ENCODE measurements around the gene MARF1. TPM values are rescaled to one million over a fixed set of nuclear protein-coding genes. Genes with fewer than 3 reads are reported as not detected.
A peak's percentile ranks its signal among the peaks of the same experiment; 100 is the strongest.

MARF1 gene
- polyA plus RNA-seq, 3 donors = 47.0 to 65.2 (median 53.7) TPM

GRCh38 chr16:15642557-15643047 is 352 bp downstream of the MARF1 start:
- peak in 7 of 11 donors; percentile 37 to 63 (median 58) for DNase-seq (ENCODE audit: extremely low read depth in 1 of 11, low read depth in 9 of 11, low spot score in 4 of 11)

- no peak for DNase-seq (ENCODE audit: extremely low read depth in 1 of 11, low read depth in 9 of 11, low spot score in 4 of 11)
These were observed 999 bp downstream of the MARF1 start for GRCh38 chr16:15641753-15642556.

- DNase-seq (ENCODE audit: extremely low read depth in 1 of 11, low read depth in 9 of 11, low spot score in 4 of 11) = no peak
These were observed 2.0 kb downstream of the MARF1 start for GRCh38 chr16:15640966-15641365.

- no peak for DNase-seq (ENCODE audit: extremely low read depth in 1 of 11, low read depth in 9 of 11, low spot score in 4 of 11)
These were observed 3.8 kb downstream of the MARF1 start for GRCh38 chr16:15639061-15639568.

DNA sequence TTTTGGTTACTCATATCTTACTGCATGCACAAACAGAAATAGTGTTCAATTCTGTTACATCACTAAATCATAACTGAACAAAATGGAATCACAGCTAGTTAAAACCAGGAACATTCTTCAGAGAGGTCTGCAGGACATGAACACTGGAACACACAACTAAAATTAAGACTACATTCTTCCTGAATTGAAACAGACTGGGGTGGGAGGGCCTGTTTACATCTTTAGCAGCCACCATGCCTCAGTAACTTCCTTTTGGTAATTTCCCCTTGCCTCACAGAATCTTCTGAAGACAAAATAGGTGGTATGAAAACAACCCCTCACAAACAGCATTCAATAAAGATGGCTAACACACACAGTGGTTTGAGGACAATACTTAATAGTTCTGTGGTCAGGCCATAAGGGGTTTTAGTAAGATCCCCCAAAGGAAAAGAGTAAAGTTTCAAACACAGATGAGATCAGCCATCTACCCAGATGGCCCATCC is 6.5 kb downstream of the MARF1 start:
- DNase-seq (ENCODE audit: extremely low read depth in 1 of 11, low read depth in 9 of 11, low spot score in 4 of 11) = no peak

DNA sequence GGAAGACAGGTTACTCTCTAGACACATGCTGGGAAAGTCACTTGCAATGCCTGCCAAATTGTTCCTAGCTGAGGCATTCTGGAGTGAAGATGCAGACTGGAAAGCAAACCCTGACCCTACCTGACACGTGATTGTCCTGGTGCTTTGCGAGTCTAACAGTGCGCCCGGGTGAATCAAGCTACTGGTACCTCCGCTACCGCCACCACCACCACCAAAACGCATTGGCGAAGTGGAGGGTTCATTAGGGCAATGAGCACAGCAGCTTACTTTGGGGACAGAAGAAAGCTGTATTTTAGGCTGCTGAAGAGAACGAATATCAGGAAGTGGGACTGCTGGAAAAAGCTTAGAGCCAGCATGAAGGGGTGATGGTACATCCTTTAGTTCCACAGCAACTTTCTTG is 7.0 kb downstream of the MARF1 start:
- no peak for DNase-seq (ENCODE audit: extremely low read depth in 1 of 11, low read depth in 9 of 11, low spot score in 4 of 11)

GRCh38 chr16:15631730-15632409 is 11.1 kb downstream of the MARF1 start:
- no peak for DNase-seq (ENCODE audit: extremely low read depth in 1 of 11, low read depth in 9 of 11, low spot score in 4 of 11)

DNA sequence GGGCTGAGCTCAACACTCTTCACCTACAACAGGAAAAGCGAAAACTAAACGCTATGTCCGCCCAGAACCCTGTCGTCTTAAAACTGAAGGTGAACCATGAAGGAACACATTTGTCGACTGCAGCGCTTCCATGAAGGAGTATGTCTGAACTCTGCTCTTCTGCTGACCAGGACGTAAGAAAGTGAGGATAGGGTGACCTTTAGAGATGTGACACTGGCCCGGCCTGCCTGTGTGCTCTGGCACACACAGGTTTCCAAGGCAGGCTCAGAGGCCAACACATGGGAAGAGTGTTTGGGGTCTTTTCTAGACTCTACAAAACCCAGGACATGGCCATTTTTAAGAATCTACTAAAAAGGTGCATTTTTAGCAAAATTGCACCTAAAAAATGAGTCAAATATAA is 21.1 kb downstream of the MARF1 start:
- no peak for DNase-seq (ENCODE audit: extremely low read depth in 1 of 11, low read depth in 9 of 11, low spot score in 4 of 11)

DNA sequence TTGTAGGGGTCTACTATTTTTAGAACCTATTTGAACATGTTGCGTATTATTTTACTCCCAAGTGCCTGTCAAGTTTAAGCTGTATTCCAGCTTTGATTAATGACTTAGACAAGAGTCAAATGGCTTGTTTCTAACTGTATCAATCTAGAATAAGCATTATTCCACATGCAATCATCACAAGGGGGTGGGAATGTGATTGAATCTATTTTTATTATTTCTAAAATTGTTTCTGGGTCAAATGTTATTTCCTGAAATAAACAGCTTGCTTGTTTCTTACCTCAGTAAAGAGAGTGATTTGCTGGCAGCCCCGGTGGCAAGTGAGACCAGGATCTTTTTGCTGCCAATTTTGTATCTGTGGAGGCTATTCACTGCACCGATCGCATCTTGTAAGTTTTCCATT is 21.5 kb downstream of the MARF1 start:
- no peak for DNase-seq (ENCODE audit: extremely low read depth in 1 of 11, low read depth in 9 of 11, low spot score in 4 of 11)

- no peak for DNase-seq (ENCODE audit: extremely low read depth in 1 of 11, low read depth in 9 of 11, low spot score in 4 of 11)
These were observed 22.3 kb downstream of the MARF1 start for GRCh38 chr16:15620611-15621195.

- no peak for DNase-seq (ENCODE audit: extremely low read depth in 1 of 11, low read depth in 9 of 11, low spot score in 4 of 11)
These were observed 24.6 kb downstream of the MARF1 start for GRCh38 chr16:15618392-15618791.

- DNase-seq (ENCODE audit: extremely low read depth in 1 of 11, low read depth in 9 of 11, low spot score in 4 of 11) = no peak
These were observed 25.1 kb downstream of the MARF1 start for GRCh38 chr16:15617901-15618300.

GRCh38 chr16:15616475-15617165 is 26.3 kb downstream of the MARF1 start:
- DNase-seq (ENCODE audit: extremely low read depth in 1 of 11, low read depth in 9 of 11, low spot score in 4 of 11) = no peak

GRCh38 chr16:15616012-15616411 is 26.9 kb downstream of the MARF1 start:
- no peak for DNase-seq (ENCODE audit: extremely low read depth in 1 of 11, low read depth in 9 of 11, low spot score in 4 of 11)

- DNase-seq (ENCODE audit: extremely low read depth in 1 of 11, low read depth in 9 of 11, low spot score in 4 of 11) = no peak
These were observed 29.3 kb downstream of the MARF1 start for GRCh38 chr16:15613676-15614075.

GRCh38 chr16:15611610-15612009 is 31.3 kb downstream of the MARF1 start:
- DNase-seq (ENCODE audit: extremely low read depth in 1 of 11, low read depth in 9 of 11, low spot score in 4 of 11) = no peak

DNA sequence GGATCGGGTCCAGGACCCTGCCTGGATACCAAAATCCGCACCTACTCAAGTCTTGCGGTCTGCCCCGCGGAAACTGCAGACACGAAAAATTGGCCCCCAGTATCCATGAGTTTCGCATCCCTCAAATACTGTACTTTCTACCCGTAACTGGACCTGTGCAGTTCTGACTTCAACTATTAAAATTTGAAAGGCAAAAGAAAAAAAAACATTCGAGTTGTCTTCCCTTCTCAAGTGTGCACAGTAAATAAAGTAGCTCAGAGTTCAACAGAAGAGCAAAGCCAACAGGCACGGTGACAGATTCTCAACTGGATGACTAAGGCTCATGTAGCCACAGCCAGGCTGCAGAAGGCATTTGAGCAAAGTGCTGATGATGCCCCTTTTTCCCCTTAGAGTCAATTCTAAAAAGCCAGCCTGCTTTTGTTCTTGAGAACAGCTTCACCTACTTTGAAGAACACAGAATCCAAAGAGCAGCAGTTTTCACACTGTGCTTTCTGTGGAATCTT is 32.5 kb downstream of the MARF1 start:
- DNase-seq (ENCODE audit: extremely low read depth in 1 of 11, low read depth in 9 of 11, low spot score in 4 of 11) = no peak

GRCh38 chr16:15609286-15609649 is 33.7 kb downstream of the MARF1 start:
- DNase-seq (ENCODE audit: extremely low read depth in 1 of 11, low read depth in 9 of 11, low spot score in 4 of 11) = no peak

Measured in renal cortex interstitium (tissue), 11 donors.